22Rv1 (cell line): ENCODE data around the gene GUCY1B1.

Experiments used
- CTCF ChIP-seq: fragments of 450-650 bp; IDR thresholded peaks from 2 replicates; pipeline ENCODE4 v1.5.1; 2017; ENCODE audit warnings: mild to moderate bottlenecking
- ZFX ChIP-seq: fragments of 450-650 bp; IDR thresholded peaks from 2 replicates; pipeline ENCODE4 v1.6.1; 2017; ENCODE audit warnings: antibody characterized with exemption, borderline replicate concordance

GRCh38 chr4:155799794-155800123 is 40.9 kb downstream of the GUCY1B1 start:
- no peak for TF ChIP-seq CTCF
- TF ChIP-seq ZFX, result no peak
